ENCODE results near the gene UQCC3. TPM values are rescaled to one million over a fixed set of nuclear protein-coding genes. Genes with fewer than 3 reads are reported as not detected.

Gene UQCC3, protein sequence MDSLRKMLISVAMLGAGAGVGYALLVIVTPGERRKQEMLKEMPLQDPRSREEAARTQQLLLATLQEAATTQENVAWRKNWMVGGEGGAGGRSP
- total RNA-seq, result 10 to 100 TPM in 1 of 4 donors, 1 to 10 TPM in 3; 4.2 to 10.9 (median 8.7) TPM

DNA sequence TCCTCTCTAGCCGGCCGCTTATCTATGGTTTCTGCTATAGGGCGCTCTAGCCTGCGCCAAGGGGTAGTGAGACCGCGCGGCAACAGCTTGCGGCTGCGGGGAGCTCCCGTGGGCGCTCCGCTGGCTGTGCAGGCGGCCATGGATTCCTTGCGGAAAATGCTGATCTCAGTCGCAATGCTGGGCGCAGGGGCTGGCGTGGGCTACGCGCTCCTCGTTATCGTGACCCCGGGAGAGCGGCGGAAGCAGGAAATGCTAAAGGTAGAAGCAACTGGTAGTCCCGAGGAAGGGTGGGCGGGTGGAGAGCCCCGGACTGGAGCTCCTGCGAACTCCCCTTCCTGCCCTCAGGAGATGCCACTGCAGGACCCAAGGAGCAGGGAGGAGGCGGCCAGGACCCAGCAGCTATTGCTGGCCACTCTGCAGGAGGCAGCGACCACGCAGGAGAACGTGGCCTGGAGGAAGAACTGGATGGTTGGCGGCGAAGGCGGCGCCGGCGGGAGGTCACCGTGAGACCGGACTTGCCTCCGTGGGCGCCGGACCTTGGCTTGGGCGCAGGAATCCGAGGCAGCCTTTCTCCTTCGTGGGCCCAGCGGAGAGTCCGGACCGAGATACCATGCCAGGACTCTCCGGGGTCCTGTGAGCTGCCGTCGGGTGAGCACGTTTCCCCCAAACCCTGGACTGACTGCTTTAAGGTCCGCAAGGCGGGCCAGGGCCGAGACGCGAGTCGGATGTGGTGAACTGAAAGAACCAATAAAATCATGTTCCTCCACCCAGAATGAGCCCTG, at the start of gene UQCC3, which contains the start of gene LBHD1:
Gene UQCC3 (plus strand): TSS at position 66 of the 782 bp plus-strand sequence. CDS start 73 bp downstream, at position 139.
Gene LBHD1 (minus strand): TSS at position 660 of the 782 bp plus-strand sequence. CDS start 2,236 bp downstream, outside the sequence.
- TF ChIP-seq, protein P1, sequence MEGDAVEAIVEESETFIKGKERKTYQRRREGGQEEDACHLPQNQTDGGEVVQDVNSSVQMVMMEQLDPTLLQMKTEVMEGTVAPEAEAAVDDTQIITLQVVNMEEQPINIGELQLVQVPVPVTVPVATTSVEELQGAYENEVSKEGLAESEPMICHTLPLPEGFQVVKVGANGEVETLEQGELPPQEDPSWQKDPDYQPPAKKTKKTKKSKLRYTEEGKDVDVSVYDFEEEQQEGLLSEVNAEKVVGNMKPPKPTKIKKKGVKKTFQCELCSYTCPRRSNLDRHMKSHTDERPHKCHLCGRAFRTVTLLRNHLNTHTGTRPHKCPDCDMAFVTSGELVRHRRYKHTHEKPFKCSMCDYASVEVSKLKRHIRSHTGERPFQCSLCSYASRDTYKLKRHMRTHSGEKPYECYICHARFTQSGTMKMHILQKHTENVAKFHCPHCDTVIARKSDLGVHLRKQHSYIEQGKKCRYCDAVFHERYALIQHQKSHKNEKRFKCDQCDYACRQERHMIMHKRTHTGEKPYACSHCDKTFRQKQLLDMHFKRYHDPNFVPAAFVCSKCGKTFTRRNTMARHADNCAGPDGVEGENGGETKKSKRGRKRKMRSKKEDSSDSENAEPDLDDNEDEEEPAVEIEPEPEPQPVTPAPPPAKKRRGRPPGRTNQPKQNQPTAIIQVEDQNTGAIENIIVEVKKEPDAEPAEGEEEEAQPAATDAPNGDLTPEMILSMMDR (IDR thresholded peaks at IDR 0.05; ENCODE audit: low read depth), result no peak

DNA sequence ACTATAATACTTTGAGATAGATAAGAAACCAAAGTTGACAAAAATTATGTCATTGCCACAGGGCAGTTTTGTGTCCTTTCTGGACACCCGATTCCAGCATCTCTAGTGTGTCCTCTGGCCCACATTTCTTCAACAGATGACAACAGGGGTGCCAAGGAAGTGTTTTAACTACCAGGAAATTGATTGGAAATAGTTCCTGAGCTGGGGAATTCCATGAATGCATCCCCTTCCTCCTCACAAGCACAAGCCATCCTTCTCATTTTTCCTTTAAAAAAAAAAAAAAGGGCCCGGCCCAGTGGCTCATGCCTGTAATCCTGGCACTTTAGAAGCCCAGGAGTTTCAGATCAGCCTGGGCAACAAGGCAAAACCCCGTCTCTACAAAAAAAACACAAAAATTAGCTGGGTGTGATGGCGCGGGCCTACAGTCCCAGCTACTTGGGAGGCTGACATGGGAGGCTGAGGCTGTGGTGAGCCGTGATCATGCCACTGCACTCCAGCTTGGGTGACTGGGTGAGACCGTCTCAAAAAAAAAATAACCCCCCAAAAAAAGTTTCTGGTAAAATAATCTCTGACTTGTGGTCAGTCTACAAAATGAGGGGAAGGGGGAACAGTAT, 48.9 kb upstream of the UQCC3 start:
- TF ChIP-seq, protein P1 (IDR thresholded peaks at IDR 0.05; ENCODE audit: low read depth), result no peak

DNA sequence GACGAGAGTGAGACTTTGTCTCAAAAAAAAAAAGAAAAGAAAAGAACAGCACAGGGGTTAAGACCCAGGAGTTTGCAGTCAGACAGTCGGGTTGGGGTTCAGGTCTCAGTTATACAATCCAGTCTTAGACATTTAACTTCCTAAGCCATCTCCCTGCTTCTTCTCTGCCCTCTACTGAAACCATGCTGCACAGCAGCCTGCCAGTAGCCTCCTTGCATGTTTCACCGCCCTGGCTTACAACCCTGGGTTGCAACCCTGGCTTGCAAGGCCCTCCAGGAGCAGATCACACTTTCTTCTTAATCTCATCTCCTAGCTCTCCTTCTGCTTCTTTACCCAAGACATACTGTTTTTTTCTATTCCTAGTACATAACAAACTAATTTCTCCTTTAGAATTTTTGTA, 43.8 kb upstream of the UQCC3 start:
- TF ChIP-seq, protein P1 (IDR thresholded peaks at IDR 0.05; ENCODE audit: low read depth), result no peak

DNA sequence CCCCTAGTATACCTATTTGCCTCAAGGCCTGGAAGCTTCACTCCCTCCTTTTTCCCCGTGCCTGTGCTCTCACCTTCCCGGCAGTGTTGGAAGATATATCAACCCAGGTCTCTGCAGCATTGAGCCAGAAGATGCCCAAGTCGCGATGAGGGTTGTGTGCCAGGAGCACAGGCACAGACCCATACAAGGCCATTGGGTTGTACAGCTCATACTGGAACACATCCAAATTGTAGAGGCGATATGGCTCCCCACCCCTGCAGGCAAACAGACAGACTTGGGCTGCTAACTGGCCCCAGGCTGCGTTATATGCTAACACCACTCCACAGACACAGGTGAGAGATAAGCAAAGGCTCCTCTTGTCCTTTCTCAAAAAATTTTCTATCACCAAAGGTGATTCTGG, 39.0 kb upstream of the UQCC3 start:
- TF ChIP-seq, protein P1 (IDR thresholded peaks at IDR 0.05; ENCODE audit: low read depth), result no peak

DNA sequence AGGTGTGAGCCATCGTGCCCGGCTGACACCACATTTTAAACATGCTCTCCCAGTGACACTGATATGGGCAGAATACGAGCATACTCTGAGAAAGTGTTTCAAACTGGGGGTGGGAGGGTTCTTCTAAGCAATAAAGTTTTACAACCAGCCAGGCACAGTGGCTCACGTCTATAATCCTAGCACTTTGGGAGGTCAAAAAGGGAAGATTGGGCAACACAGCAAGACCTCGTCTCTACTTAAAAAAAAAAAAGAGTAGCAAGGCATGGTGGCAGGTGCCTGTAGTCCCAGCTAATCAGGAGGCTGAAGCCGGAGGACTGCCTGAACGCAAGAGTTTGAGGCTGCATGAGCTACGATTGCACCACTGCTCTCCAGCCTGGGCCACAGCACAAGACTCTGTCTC, 27.3 kb upstream of the UQCC3 start:
- TF ChIP-seq, protein P1 (IDR thresholded peaks at IDR 0.05; ENCODE audit: low read depth), result no peak

DNA sequence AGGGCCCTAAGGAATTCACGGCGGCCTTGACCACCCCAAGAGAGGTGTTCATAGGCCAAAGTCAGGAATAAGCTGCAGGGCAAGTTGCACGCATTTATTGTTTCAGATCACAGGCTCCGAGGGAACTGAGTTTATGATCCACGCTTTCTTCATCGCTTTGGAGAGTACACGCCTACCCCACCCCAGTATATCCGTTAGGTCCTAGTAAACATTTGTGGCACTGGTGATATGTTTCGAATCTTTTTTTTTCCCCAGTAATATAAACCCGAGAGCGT, 25.9 kb upstream of the UQCC3 start:
- TF ChIP-seq, protein P1 (IDR thresholded peaks at IDR 0.05; ENCODE audit: low read depth), result no peak

All from subcutaneous adipose tissue (tissue), 4 donors.